Measurements from ENCODE around the gene CACNG1.
"Not testable (repeated sequence)": the region's sequence is repeated elsewhere in the genome, so short reads cannot be mapped to it uniquely, and the experiment has no call there.

CACNG1 gene

DNA sequence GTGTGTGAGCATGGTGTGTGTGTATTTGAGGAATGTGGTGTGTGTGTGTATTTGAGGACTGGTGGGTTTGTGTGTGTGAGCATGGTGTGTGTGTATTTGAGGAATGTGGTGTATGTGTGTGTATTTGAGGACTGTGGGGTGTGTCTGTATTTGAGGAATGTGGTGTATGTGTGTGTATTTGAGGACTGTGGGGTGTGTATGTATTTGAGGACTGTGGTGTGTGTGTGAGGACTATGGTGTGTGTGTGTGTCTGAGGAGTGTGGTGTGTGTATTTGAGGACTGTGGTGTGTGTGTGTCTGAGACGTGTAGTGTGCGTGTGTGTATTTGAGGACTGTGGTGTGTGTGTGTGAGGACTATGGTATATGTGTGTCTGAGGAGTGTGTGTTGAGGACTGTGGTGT is 18.0 kb upstream of the CACNG1 start:
- no peak for DNase-seq

DNA sequence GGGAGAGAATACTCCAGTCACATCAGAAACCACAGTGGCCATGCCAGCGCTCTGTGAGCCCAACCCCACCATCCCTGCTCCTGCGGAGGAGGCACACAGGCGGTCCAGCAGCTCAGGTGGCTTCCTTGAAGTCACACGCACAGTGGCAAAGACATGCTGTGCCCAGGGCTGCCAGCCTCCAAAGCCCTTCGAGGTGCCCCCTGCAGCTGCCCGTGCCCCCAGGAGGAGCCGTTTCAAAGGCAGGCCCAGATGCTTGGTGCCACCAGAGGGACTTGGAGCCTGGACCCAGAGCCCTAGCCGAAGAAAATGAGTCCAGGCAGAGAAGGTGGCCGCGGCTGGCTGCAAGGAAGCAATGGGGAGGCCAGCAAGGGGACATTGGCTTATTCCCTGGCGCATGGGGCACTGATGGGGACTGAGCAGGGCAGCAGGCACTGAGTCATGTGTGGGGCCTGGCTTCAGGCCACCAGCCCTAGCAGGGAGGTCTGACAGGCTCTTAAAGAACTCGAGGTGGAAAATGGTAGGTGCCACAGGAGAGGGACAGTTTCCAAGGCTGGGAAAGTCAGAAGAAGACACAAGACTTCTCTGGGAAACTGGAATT is 17.2 kb upstream of the CACNG1 start:
- DNase-seq: no peak

DNA sequence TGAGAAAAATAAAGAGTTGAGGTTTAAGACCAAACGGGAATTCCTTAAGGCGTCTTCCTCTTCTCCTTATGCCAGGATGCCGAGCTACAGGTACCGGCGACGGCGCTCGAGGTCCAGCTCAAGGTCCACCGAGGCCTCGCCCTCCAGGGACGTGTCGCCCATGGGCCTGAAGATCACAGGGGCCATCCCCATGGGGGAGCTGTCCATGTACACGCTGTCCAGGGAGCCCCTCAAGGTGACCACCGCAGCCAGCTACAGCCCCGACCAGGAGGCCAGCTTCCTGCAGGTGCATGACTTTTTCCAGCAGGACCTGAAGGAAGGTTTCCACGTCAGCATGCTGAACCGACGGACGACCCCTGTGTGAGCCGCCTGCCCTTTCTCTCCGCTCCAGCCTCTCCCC is 13.7 kb upstream of the CACNG1 start:
- DNase-seq: no peak

DNA sequence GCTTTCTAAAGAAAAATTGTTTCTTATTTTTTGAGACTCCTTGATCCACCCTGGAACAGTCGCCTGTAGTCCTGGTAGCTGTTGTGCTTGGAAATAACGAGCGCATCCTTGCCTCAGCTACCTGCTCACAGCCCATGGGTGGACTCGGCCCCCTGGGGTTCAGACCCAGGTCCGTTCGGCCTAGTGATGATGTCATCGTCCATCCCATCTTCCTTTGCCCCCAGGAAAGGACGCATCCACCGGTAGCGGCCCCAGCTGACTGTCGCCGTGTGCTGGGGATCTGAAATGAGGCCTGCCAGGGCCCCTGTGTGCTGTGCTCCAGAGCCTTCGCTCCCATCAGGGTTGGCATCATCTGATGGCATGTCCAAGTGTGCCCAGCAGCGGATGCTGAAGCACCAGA is 12.0 kb upstream of the CACNG1 start:
- DNase-seq: no peak

DNA sequence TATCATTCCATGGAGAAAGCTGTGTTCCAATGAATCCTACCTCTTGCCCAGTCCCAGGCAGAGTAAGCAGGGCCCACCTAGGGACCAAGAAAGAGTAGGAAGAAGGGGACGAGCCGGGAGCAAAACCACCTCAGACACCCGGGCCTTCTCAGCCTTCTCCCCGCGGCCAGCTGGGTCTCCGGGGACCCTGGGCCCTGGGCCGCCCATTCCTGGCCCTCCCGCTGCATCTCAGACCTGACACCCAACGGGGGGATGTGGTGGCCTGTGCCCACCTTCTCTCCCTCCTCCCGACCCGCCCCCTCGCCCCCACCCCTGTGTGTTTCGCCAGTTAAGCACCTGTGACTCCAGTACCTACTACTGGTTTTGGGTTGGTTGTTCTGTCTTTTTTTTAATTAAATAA is 11.4 kb upstream of the CACNG1 start:
- no peak for DNase-seq

DNA sequence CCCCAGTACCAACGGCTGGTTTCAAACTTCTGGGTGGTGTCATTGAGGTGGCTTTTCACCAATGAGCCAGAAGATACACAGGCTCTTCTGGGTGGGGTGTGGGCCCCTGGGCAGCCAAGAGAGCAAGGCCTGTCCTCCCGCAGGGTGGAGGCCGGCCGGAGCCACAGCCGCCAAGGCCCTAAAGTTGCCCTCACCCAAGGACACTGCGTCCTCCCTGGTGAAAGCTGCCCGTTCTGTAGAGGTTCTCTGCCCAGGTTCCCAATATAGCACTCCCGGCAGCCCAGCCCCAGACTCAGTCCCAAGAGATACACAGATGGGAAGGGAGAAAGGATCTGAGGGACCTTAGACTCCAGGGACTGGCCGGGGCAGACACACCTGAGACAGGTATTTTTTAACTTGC is 10.7 kb upstream of the CACNG1 start:
- no peak for DNase-seq

DNA sequence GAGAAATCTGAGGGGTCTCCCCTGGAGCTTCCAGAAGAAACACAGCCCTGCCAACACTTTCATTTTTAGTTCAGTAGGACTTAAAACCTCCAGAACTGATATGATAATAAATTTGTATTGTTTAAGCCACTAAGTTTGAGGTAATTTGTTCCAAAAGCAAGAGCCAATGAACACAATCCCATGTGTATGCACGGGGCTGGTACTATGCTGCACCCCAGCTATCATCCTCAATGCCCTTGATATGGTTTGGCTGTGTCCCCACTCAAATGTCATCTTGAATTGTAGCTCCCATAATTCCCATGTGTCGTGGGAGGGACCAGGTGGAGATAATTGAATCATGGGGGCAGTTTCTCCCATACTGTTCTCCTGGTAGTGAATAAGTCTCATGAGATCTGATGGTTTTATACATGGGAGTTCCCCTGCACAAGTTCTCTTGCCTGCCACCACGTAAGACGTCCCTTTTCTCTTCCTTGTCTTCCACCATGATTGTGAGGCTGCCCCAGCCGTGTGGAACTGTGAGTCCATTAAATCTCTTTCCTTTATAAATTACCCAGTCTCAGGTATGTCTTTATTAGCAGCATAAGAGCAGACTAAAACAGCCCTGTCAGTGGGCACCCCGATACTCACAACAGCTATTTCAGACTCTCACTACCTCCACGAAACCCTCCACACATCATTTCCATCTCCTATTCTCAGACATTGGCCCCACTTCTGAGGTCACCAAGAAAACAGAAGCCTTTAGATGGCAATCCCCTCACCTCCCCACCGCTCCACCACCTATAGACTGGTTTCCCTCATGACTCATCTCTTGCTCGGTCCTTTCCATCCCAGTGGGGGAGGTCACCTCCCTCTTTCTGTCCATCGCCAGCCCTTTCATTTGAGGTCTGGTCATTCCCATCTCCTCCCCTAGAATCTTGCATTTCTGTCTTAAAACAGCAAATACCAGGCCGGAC is 8.9 kb upstream of the CACNG1 start:
- DNase-seq: no peak

DNA sequence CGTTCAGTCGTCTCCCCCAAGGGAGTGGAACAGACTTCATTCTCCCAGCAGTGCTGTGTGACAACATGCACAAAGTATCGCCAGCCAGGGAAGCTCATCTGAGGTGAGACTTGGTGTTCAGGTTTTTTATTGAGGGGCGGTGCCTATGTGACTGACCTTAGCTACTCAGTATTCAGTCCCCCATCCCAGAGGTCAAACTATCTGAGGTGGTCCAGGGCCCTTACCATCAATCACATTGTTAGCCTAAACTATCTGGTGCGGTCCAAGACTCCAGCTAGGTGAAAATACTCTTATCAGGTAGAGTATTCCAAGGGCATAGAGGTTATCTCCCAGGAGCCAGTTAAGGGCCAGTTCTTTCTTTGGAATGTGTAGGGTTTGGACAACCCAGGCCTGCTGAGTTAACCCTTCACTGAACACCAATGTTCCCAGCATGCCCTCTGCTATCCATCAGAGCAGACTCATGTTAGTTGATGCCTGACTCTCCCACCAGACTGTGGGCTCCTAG is 5.4 kb upstream of the CACNG1 start:
- DNase-seq: no peak

DNA sequence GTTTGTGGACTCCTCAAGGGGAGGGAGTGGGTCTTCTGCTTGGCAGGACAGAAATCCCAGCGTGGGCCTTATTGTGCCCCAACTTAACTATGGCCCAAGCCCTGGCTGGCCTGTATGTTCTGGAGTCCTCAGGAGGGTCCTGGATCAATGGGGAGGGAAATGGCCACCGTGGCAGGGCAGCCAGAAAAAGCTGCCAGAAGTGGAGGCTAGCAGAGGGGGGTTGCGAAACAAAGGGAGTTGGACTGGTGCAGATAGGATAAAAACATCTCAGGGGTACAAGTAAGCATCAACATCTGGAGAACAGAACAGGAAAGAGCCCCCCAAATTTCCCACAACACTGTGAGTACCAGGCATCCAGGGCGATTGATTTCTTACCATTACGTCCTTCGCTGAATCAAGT is 3.7 kb upstream of the CACNG1 start:
- no peak for DNase-seq

DNA sequence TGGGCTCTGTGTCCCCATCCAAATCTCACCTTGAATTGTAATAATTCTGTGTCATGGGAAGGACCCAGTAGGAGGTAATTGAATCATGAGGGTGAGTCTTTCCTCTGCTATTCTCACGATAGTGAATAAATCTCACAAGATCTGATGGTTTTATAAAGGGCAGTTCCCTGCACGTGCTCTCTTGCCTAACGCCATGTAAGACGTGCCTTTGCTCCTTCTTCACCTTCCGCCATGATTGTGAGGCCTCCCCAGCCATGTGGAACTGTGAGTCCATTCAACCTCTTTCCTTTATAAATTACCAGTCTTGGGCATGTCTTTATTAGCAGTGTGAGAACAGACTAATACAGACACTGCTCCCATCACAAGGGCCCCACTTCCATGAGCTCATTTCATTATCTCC is 3.2 kb upstream of the CACNG1 start:
- not testable (repeated sequence) for DNase-seq

DNA sequence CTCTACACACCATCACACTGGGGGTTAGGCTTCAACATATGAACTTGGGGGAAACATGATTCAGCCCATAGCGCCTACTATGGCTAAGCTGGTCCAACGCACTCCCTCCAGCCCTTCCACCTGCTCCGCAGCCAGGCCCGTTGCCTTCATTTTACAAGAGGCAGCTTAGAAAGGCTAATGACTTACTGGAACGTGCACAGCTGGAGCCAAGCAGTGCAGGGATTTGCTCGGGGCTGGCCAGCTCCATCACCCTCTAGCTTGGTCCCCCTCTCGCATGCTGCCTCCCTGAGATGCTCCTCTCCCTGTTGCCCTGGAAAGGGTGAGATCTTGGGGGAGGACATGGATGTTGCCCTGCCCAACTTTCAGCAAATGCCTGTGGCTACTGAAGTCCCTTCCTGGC is 2.8 kb upstream of the CACNG1 start:
- DNase-seq: no peak

DNA sequence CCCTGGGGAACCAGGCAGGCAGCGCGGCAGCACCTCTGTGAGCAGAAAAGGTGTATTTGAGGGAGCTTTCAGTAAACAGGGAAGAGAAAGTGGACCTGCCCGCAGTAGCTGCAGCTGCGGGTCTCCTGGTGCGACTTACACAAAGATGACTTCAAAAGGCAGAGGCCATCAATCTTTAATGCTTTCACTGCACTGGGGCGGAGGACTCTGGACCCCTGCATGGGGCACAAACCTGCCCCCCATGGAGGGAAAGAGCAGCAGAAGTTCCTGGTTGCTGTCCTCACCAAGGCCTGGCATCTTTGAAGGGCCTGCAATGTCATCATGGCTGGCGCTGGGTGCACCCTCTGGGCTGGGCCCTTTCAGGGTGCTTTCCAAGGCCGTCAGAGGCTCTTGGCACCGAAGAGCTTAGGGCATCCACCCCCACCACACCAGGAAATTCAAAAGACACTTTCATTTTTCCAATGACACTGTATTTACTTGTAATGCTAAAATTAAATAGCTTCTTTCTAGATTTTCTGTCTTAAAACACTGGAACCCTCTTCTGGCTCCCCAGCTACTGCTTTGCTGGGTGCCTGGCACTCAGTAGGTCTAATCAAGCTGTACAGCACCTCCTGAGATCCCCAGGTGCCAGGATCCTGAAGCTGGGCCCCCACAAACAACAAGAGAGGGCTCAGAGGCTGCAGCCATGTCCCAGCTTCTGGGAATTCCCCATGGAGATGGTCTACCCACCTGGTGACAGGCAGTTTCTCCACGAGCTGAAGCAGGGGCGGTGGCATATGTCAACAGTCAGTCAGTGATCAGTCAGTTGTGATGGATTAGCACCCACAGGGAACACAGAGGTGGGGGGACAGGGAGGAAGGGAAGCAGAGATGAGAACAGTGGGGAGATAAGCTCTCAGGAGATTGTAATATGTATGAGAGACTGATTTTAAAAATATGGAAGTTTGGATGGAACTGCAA is 2.1 kb upstream of the CACNG1 start:
- no peak for DNase-seq

DNA sequence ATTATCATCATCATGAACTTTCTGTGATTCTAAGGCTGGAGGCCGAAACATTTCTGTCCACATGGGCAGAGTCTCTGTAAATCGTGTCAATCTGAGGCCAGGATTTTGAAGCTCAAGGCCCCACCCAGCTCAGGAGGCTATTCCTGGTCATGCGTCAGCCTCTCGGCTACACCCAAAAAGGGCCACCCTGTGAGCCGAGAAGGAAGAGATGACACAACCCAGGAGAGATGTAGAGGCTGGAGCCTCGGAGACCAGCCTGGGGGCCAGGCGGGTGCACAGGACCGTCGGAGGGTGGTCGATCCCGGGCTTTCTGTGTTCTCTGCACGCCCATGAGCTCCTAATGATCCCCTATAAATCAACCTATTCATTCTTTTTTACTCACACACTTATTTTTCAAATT is 1.1 kb upstream of the CACNG1 start:
- DNase-seq: no peak

DNA sequence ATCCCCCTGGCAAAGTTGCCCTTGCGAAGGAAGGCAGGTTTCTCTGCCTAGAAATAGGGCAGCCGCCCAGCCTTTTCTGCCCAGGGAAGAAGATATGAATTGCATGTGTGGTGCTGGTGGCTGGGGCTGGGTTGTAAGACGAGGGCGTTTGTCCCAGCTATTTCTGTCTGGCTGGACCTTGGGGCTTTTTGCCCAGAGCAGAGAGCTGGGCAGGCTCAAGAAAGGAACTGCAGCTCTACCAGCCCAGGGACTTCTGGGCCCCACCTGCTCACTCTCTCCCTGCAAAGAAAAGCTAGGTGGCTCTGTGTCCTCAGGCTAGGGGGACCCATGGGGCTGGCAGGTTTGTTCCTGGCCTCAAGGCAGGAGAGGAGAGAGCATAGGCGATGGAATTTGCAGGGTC is 586 bp downstream of the CACNG1 start:
- no peak for DNase-seq

DNA sequence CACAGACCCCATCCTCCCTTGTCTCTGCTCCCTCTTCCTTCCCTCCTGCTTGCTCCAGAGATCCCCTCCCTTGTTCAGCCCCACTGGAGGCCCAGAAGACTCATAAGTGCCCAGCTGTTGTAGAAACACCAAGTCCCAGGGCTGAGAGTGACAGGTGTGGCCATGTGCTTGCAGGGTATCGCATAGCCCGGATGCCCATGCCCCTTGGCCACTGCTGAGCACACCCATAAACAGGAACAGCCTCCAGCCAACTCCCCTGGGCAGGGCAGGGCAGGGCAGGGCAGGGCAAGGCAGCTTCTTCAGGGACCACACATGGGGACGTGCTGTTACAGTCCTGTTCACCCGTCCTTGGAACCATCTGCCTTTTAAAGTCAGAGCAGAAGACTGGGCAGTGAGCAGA is 2.0 kb downstream of the CACNG1 start:
- no peak for DNase-seq

DNA sequence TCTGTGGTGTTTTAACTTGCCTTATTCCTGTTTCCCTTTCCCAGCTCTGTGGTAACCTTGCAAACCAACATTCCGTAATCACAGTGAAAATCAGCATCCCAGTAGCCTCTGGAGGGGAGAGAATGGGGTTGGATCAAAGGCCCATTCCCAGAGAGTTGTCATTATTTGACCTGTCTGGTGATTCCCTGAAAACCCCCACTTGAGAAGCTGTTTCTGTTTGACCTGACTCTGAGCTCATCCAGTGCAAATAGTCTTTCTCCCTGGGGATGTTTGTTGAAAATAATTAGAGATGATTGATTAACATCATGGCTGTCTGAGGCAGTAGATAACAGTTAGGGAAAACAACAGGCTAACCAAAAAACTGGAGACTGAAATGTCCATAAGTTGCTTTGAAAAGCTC is 3.0 kb downstream of the CACNG1 start:
- no peak for DNase-seq

DNA sequence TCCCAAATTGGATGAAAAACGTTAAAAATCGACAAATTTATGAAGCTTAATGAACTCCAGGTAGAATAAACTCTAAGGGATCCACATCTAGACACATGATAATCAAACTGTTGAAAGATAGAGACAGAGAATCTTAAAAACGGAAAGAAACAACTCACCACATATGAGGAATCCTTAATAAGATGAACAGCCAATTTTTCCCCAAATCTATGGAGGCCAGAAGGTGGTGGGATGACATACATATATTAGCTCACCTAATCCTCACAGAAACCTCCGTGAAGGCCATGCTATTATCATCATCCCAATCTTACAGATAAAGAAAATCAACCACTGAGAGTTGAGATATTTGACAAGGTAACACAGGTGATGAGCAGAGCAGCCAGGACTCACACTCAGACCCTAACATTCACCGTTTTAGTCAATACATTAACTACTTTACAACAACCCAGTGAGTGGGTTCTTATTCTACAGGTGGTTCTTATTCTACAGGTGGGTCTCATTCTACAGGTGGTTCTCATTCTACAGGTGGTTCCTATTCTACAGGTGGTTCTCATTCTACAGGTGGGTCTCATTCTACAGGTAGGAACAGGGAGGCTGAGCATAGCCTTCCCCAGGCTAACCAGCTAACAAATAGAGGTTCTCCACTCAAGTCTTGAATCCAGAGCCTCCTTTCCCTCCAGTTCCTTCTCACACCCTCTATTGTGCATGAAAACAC is 4.8 kb downstream of the CACNG1 start:
- no peak for DNase-seq

DNA sequence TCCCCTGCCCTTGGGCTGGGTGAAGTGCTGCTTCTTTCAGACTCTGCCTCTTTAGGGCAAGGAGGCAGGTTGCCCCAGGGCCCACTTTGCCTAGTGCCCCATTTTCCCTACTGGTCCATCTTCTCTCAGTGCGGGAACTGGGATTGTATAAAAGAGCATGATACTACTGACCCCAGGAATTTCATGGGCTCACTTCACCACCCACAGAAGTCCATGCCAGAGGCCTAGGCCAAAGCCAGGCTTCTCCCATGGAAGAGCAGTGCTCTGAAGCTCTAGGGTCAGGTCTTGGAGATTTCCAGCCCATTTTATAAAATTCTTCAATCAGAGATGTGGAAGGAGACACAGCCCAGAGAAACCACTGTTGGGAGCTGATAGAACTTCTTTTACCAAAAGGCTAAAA is 5.7 kb downstream of the CACNG1 start:
- no peak for DNase-seq

DNA sequence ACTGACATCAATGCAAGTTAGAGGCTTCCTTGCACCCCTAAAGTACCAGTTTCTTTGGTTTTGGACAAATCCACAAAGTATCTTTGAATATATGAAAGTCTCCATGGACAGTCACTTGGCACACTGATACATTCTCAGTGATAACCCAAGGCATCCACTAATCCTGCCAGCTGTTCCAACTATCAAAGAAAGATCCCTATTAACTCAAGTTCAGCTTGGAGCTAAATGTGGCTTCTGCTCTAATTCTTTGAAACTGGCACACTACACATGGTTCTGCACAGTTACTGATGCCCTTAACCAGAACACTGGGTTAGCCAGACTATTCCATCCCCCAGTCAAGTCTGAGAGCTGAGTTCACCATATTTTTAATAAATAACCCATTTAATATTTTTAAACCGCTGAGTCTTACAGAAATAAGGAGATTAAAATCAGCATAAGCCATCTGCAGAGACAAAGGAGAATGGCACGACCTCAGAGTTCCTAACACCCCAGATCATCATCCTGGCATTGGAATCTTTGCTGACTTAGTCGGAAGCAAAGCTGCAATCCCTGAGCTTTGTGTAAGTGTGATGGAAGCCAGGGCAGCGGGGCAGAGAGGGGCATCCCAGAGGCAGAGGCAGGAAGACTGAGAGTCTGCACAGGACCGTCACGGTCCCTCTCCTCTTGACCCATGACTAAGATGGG is 6.3 kb downstream of the CACNG1 start:
- DNase-seq: no peak

DNA sequence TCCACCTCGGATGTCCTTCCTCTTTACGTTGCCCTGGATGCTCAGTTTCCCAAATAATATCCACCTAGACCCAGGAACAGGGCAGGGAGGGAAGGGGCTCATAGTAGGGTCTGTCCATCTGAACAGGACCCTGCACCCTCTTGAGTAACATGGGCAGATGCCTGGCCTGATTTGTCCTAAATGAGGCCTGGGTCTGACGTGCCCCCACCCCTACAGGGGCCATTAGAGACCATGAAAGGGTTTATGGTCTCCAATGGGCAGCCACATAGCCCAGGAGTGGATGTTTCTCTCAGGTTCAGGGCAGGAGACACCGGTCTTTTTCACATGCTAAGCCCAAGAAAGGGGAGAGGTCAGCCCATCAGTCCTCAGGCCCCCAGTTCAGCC is 6.8 kb downstream of the CACNG1 start:
- no peak for DNase-seq

DNA sequence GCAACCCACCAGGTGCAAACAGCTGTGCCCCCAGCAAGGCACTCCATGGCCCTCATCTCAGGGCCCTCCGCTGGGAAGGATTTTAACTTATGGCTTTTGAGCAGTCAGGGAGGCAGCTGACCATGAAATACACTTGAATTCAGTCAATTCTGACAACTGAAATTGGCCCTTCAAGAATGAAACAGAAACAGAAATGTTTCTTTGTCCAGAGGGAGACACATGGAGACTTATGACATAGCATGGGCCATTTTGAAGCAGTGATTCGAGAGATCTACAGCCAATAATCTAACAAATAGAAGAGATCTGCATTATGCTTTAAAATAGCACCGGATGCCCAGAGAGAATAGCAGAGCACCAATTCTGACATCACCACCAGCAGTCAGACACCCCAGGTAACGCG is 7.5 kb downstream of the CACNG1 start:
- DNase-seq: no peak
